Thoracic aorta (tissue), 2 donors: Measurements from ENCODE around the gene FAM107A. TPM values are rescaled to one million over a fixed set of nuclear protein-coding genes. Genes with fewer than 3 reads are reported as not detected.

Experiments used
- ATAC-seq: fragments of 150-250 bp; one replicate; pipeline ENCODE4 v1.8.0; 2017; ENCODE audit warnings: low read depth; ENCODE audit not compliant: insufficient number of reproducible peaks, low FRiP score
- DNase-seq: peaks from one replicate; pipeline ENCODE4 v3.0.0-alpha.2; 2020; ENCODE audit warnings: low spot score
- H3K27ac ChIP-seq, 2 donors: fragments of 200-600 bp; sonication (generic); 1 replicate in 1 of 2; 2 replicates in 1 of 2; pipeline ENCODE4 v1.5.1; 2016; ENCODE audit warnings: mild to moderate bottlenecking in 2 of 2, moderate library complexity in 2 of 2
- H3K27me3 ChIP-seq: fragments of 200-600 bp; sonication (generic); replicated peaks from 2 replicates; pipeline ENCODE4 v1.6.0; 2016; ENCODE audit warnings: mild to moderate bottlenecking; ENCODE audit not compliant: insufficient read depth
- H3K36me3 ChIP-seq: fragments of 200-600 bp; sonication (generic); one replicate; pipeline ENCODE4 v1.5.1; 2016
- H3K4me1 ChIP-seq, 2 donors: fragments of 200-600 bp; sonication (generic); 1 replicate in 1 of 2; 2 replicates in 1 of 2; pipeline versions ENCODE4 v1.5.1 to v1.6.0; 2016; ENCODE audit warnings: low read depth in 2 of 2, mild to moderate bottlenecking in 1 of 2; ENCODE audit not compliant: control insufficient read depth in 1 of 2
- H3K4me3 ChIP-seq: fragments of 200-600 bp; sonication (generic); 2 replicates; pipeline ENCODE4 v1.5.1; 2016; ENCODE audit warnings: mild to moderate bottlenecking
- H3K9me3 ChIP-seq: fragments of 200-600 bp; sonication (generic); 2 replicates; pipeline ENCODE4 v1.5.1; 2016
- CTCF ChIP-seq: fragments of 200-600 bp; sonication (generic); IDR thresholded peaks from one replicate; pipeline ENCODE4 v1.5.1; 2019; ENCODE audit warnings: antibody characterized with exemption
- total RNA-seq, 2 donors: library from RNA; depleted of rRNA; stranded (reverse); fragments of >200 nt; gene quantifications; one replicate each; pipeline versions ENCODE4 v1.1.0 to v1.2.3, GENCODE V29; 2016

FAM107A gene
- total RNA-seq, 2 donors from 2014 or later, result 25.3 to 63.6 TPM

- DNase-seq, result no peak
- H3K27me3 ChIP-seq, result no peaks in the 10 kb centered on the region
- H3K4me3 ChIP-seq, result no peak overlapping the region
- no peak for TF ChIP-seq CTCF
- H3K36me3 ChIP-seq, result no peaks in the 10 kb centered on the region
- no peak for ATAC-seq
- H3K27ac ChIP-seq, result no peak overlapping the region
- H3K9me3 ChIP-seq, result no peaks in the 10 kb centered on the region
- H3K4me1 ChIP-seq, result no peaks in the 10 kb centered on the region
These were observed 16.9 kb upstream of the FAM107A start for GRCh38 chr3:58594117-58594516.

- Histone ChIP-seq H3K27ac (no peak overlapping the region), H3K4me3 (no peak overlapping the region), H3K27me3 (no peaks in the 10 kb centered on the region), H3K36me3 (no peaks in the 10 kb centered on the region), H3K9me3 (no peaks in the 10 kb centered on the region), H3K4me1 (peaks cover under 1 to 2% of the 10 kb centered on the region in 2 donors)
- no peak for ATAC-seq
- TF ChIP-seq CTCF, result no peak
- DNase-seq, result no peak
These were observed 14.6 kb upstream of the FAM107A start for GRCh38 chr3:58591517-58592510.

- TF ChIP-seq CTCF, result no peak
- Histone ChIP-seq H3K9me3 (no peaks in the 10 kb centered on the region), H3K27ac (no peak overlapping the region), H3K4me3 (no peak overlapping the region), H3K4me1 (peaks cover 3 to 15% of the 10 kb centered on the region in 2 donors), H3K27me3 (no peaks in the 10 kb centered on the region), H3K36me3 (no peaks in the 10 kb centered on the region)
- ATAC-seq (no peak), DNase-seq (no peak)
These were observed 10.9 kb upstream of the FAM107A start for GRCh38 chr3:58588030-58588614.

GRCh38 chr3:58586776-58587192, 9.6 kb upstream of the FAM107A start:
- TF ChIP-seq CTCF, result no peak
- Histone ChIP-seq H3K27ac (no peak overlapping the region), H3K4me3 (peak overlapping the region; percentile 29), H3K4me1 (peaks cover 3 to 15% of the 10 kb centered on the region in 2 donors), H3K36me3 (no peaks in the 10 kb centered on the region), H3K9me3 (no peaks in the 10 kb centered on the region), H3K27me3 (no peaks in the 10 kb centered on the region)
- ATAC-seq (no peak), DNase-seq (no peak)

GRCh38 chr3:58585994-58586393, 8.8 kb upstream of the FAM107A start:
- ATAC-seq (no peak), DNase-seq (no peak)
- Histone ChIP-seq H3K9me3 (no peaks in the 10 kb centered on the region), H3K27me3 (no peaks in the 10 kb centered on the region), H3K27ac (no peak overlapping the region), H3K36me3 (no peaks in the 10 kb centered on the region), H3K4me1 (peaks cover 3 to 15% of the 10 kb centered on the region in 2 donors), H3K4me3 (peak overlapping the region; percentile 75)
- no peak for TF ChIP-seq CTCF
